SJSA1 (cell line): ENCODE measurements around the gene MDH2. TPM values are rescaled to one million over a fixed set of nuclear protein-coding genes. Genes with fewer than 3 reads are reported as not detected.
"Not testable (repeated sequence)": the region's sequence is repeated elsewhere in the genome, so short reads cannot be mapped to it uniquely, and the experiment has no call there.

Source experiments
- DNase-seq, 2 experiments: peaks; one replicate each; pipeline ENCODE4 v3.0.0-alpha.2; 2015 to 2020; ENCODE audit warnings: low spot score in 2 of 2, low read depth in 1 of 2
- H3K27ac ChIP-seq: fragments of 250-450 bp; sonication (Bioruptor Pico); 2 replicates; pipeline ENCODE4 v1.5.1; 2020; ENCODE audit warnings: mild to moderate bottlenecking, moderate library complexity
- H3K27me3 ChIP-seq: fragments of 250-450 bp; sonication (Bioruptor Pico); replicated peaks from 2 replicates; pipeline ENCODE4 v1.5.1; 2020; ENCODE audit warnings: mild to moderate bottlenecking, moderate library complexity
- H3K36me3 ChIP-seq: fragments of 250-450 bp; sonication (Bioruptor Pico); 2 replicates; pipeline ENCODE4 v1.5.1; 2020; ENCODE audit warnings: mild to moderate bottlenecking
- H3K4me1 ChIP-seq: fragments of 250-450 bp; sonication (Bioruptor Pico); replicated peaks from 2 replicates; pipeline ENCODE4 v1.6.1; 2021; ENCODE audit warnings: mild to moderate bottlenecking
- H3K4me3 ChIP-seq: fragments of 250-450 bp; sonication (Bioruptor Pico); 2 replicates; pipeline ENCODE4 v1.5.1; 2020; ENCODE audit warnings: mild to moderate bottlenecking
- H3K9me3 ChIP-seq: fragments of 250-450 bp; sonication (Bioruptor Pico); replicated peaks from 2 replicates; pipeline ENCODE4 v1.5.1; 2020; ENCODE audit warnings: mild to moderate bottlenecking
- total RNA-seq: library from RNA; depleted of rRNA; stranded (reverse); fragments of >200 nt; shearing (Covaris generic); gene quantifications from 2 replicates; pipeline ENCODE4 v1.2.3, GENCODE V29; 2014

Gene MDH2
- total RNA-seq, 1 experiment from 2014 or later: 69.9 TPM

- H3K4me3 ChIP-seq: no peak overlapping the region
- DNase-seq: no peak
- H3K9me3 ChIP-seq: no peaks in the 10 kb centered on the region
- peaks cover 12% of the 10 kb centered on the region for H3K36me3 ChIP-seq
- peaks cover 16% of the 10 kb centered on the region for H3K4me1 ChIP-seq
- H3K27me3 ChIP-seq: no peaks in the 10 kb centered on the region
- no peak overlapping the region for H3K27ac ChIP-seq
These were observed 23.7 kb downstream of the MDH2 start for GRCh38 chr7:76071316-76072242.

- no peaks in the 10 kb centered on the region for H3K9me3 ChIP-seq
- peaks cover 19% of the 10 kb centered on the region for H3K4me1 ChIP-seq
- peaks cover 3% of the 10 kb centered on the region for H3K36me3 ChIP-seq
- H3K27me3 ChIP-seq: no peaks in the 10 kb centered on the region
- no peak overlapping the region for H3K4me3 ChIP-seq
- no peak for DNase-seq
- no peak overlapping the region for H3K27ac ChIP-seq
These were observed 24.6 kb downstream of the MDH2 start for GRCh38 chr7:76072243-76073148.

- DNase-seq: no peak
- Histone ChIP-seq H3K27me3 (no peaks in the 10 kb centered on the region), H3K4me1 (peaks cover 21% of the 10 kb centered on the region), H3K4me3 (no peak overlapping the region), H3K36me3 (no peaks in the 10 kb centered on the region), H3K9me3 (no peaks in the 10 kb centered on the region), H3K27ac (no peak overlapping the region)
These were observed 25.6 kb downstream of the MDH2 start for GRCh38 chr7:76073335-76073990.

- Histone ChIP-seq H3K9me3 (no peaks in the 10 kb centered on the region), H3K4me3 (no peak overlapping the region), H3K36me3 (no peaks in the 10 kb centered on the region), H3K4me1 (peaks cover 19% of the 10 kb centered on the region), H3K27me3 (no peaks in the 10 kb centered on the region), H3K27ac (no peak overlapping the region)
- DNase-seq: no peak
These were observed 26.5 kb downstream of the MDH2 start for GRCh38 chr7:76074306-76074971.

- DNase-seq: no peak
- Histone ChIP-seq H3K4me1 (peaks cover 18% of the 10 kb centered on the region), H3K36me3 (no peaks in the 10 kb centered on the region), H3K9me3 (no peaks in the 10 kb centered on the region), H3K27ac (0 out of 2 replicates have a peak overlapping the region, but pooled peaks have one; percentile 17), H3K27me3 (no peaks in the 10 kb centered on the region), H3K4me3 (no peak overlapping the region)
These were observed 27.1 kb downstream of the MDH2 start for GRCh38 chr7:76074972-76075370.

GRCh38 chr7:76076995-76077394 lies 29.1 kb downstream of the MDH2 start:
- no peak for DNase-seq
- Histone ChIP-seq H3K36me3 (no peaks in the 10 kb centered on the region), H3K4me1 (peaks cover 20% of the 10 kb centered on the region), H3K27me3 (no peaks in the 10 kb centered on the region), H3K4me3 (no peak overlapping the region), H3K9me3 (no peaks in the 10 kb centered on the region), H3K27ac (no peak overlapping the region)

GRCh38 chr7:76077435-76077834 lies 29.5 kb downstream of the MDH2 start:
- no peaks in the 10 kb centered on the region for H3K9me3 ChIP-seq
- H3K27ac ChIP-seq: 0 out of 2 replicates have a peak overlapping the region, but pooled peaks have one; percentile 12
- H3K27me3 ChIP-seq: no peaks in the 10 kb centered on the region
- no peak for DNase-seq
- H3K4me1 ChIP-seq: peaks cover 21% of the 10 kb centered on the region
- no peaks in the 10 kb centered on the region for H3K36me3 ChIP-seq
- H3K4me3 ChIP-seq: no peak overlapping the region

- Histone ChIP-seq H3K36me3 (no peaks in the 10 kb centered on the region), H3K9me3 (no peaks in the 10 kb centered on the region), H3K4me3 (no peak overlapping the region), H3K27me3 (no peaks in the 10 kb centered on the region), H3K27ac (no peak overlapping the region), H3K4me1 (peaks cover 27% of the 10 kb centered on the region)
- no peak for DNase-seq
These were observed 32.3 kb downstream of the MDH2 start for GRCh38 chr7:76080204-76080603.

- not testable (repeated sequence) for H3K9me3 ChIP-seq, H3K27ac ChIP-seq, H3K4me3 ChIP-seq, H3K27me3 ChIP-seq, H3K36me3 ChIP-seq, DNase-seq
- peaks cover 36% of the 10 kb centered on the region for H3K4me1 ChIP-seq
These were observed 36.2 kb downstream of the MDH2 start for GRCh38 chr7:76084115-76084514.

GRCh38 chr7:76086070-76086469 lies 38.2 kb downstream of the MDH2 start:
- Histone ChIP-seq H3K27me3 (no peaks in the 10 kb centered on the region), H3K4me1 (peaks cover 36% of the 10 kb centered on the region), H3K36me3 (no peaks in the 10 kb centered on the region), H3K9me3 (no peaks in the 10 kb centered on the region), H3K4me3 (no peak overlapping the region), H3K27ac (peak overlapping the region; percentile 90; the same call in 1 of the 2 replicates)
- DNase-seq: no peak

- Histone ChIP-seq H3K27ac (peak overlapping the region; percentile 90), H3K4me1 (peaks cover 33% of the 10 kb centered on the region)
- not testable (repeated sequence) for H3K9me3 ChIP-seq, H3K4me3 ChIP-seq, H3K27me3 ChIP-seq, H3K36me3 ChIP-seq
- DNase-seq: peak; percentile 87 to 89
These were observed 39.5 kb downstream of the MDH2 start for GRCh38 chr7:76087362-76087791.

- Histone ChIP-seq H3K4me3 (no peak overlapping the region), H3K9me3 (no peaks in the 10 kb centered on the region), H3K4me1 (peaks cover 27% of the 10 kb centered on the region), H3K27ac (no peak overlapping the region), H3K36me3 (no peaks in the 10 kb centered on the region), H3K27me3 (no peaks in the 10 kb centered on the region)
- DNase-seq: no peak
These were observed 42.1 kb downstream of the MDH2 start for GRCh38 chr7:76089865-76090475.

GRCh38 chr7:76091506-76091905 lies 43.6 kb downstream of the MDH2 start:
- no peak for DNase-seq
- Histone ChIP-seq H3K4me1 (peaks cover 18% of the 10 kb centered on the region), H3K27me3 (no peaks in the 10 kb centered on the region), H3K4me3 (no peak overlapping the region), H3K9me3 (no peaks in the 10 kb centered on the region), H3K27ac (no peak overlapping the region), H3K36me3 (no peaks in the 10 kb centered on the region)
